Spleen (tissue), 11 donors: ENCODE measurements around the gene VSIG4. TPM values are rescaled to one million over a fixed set of nuclear protein-coding genes. Genes with fewer than 3 reads are reported as not detected.
"Not testable (repeated sequence)": the region's sequence is repeated elsewhere in the genome, so short reads cannot be mapped to it uniquely, and the experiment has no call there.

Experiments used
- DNase-seq: peaks from one replicate; pipeline ENCODE4 v3.0.0-alpha.2; 2020
- H3K27ac ChIP-seq, 8 donors: fragments of 200-600 bp; sonication (generic) in 7 of 8; 1 replicate in 4 of 8; 2 replicates in 4 of 8; pipeline versions ENCODE4 v1.5.0 to v1.8.0; 2016 to 2021; ENCODE audit warnings: inconsistent platforms in 4 of 8, mild to moderate bottlenecking in 4 of 8, moderate library complexity in 1 of 8
- H3K27me3 ChIP-seq, 7 donors: fragments of 200-600 bp; sonication (generic) in 6 of 7; replicated peaks in 1 of 7; 1 replicate in 4 of 7; 2 replicates in 3 of 7; pipeline versions ENCODE4 v1.5.0 to v1.8.0; 2016 to 2021; ENCODE audit warnings: inconsistent platforms in 3 of 7, mild to moderate bottlenecking in 1 of 7
- H3K36me3 ChIP-seq, 6 donors: fragments of 200-600 bp; sonication (generic) in 5 of 6; 1 replicate in 4 of 6; 2 replicates in 2 of 6; pipeline versions ENCODE4 v1.5.0 to v1.8.0; 2016 to 2021; ENCODE audit warnings: inconsistent platforms in 2 of 6
- H3K4me1 ChIP-seq, 6 donors: fragments of 200-600 bp; sonication (generic) in 5 of 6; 1 replicate in 3 of 6; 2 replicates in 3 of 6; pipeline versions ENCODE4 v1.5.0 to v1.8.0; 2016 to 2021; ENCODE audit warnings: inconsistent platforms in 3 of 6
- H3K4me3 ChIP-seq, 8 donors: fragments of 200-600 bp; sonication (generic) in 7 of 8; 1 replicate in 4 of 8; 2 replicates in 4 of 8; pipeline versions ENCODE4 v1.5.0 to v1.8.0; 2016 to 2021; ENCODE audit warnings: inconsistent platforms in 4 of 8, mild to moderate bottlenecking in 4 of 8, moderate library complexity in 2 of 8
- H3K9me3 ChIP-seq, 8 donors: fragments of 200-600 bp; sonication (generic) in 7 of 8; 1 replicate in 4 of 8; 2 replicates in 4 of 8; pipeline versions ENCODE4 v1.5.0 to v1.8.0; 2016 to 2021; ENCODE audit warnings: inconsistent platforms in 4 of 8
- CTCF ChIP-seq, 11 experiments: fragments of 200-600 bp in 7 of 11; fragments of 450-650 bp in 4 of 11; sonication (generic) in 4 of 11; IDR thresholded peaks in 8 of 11; conservative IDR thresholded peaks in 3 of 11; 1 replicate in 7 of 11; 2 replicates in 4 of 11; pipeline versions ENCODE4 v1.4.0 to v1.8.0; 2016 to 2021; ENCODE audit warnings: antibody characterized with exemption in 11 of 11, inconsistent platforms in 4 of 11, mild to moderate bottlenecking in 1 of 11
- POLR2A ChIP-seq, 3 donors: fragments of 450-650 bp; IDR thresholded peaks; one replicate each; pipeline ENCODE4 v1.5.1; 2017; ENCODE audit warnings: antibody characterized with exemption in 3 of 3, mild to moderate bottlenecking in 1 of 3
- POLR2AphosphoS5 ChIP-seq, 3 donors: sonication (generic); formaldehyde crosslinking; IDR thresholded peaks; one replicate each; pipeline ENCODE4 v1.5.1; 2017; ENCODE audit warnings: antibody characterized with exemption in 3 of 3
- WGBS, 5 donors: extraction: QIAGEN DNeasy Blood & Tissue Kit in 3 of 5; methylation state at CpG; one replicate each; pipeline versions ENCODE4 v1.1.5 to v1.1.7; 2013 to 2018; 5-methylcytosine and 5-hydroxymethylcytosine counted together
- intact Hi-C: fragments of 100-400 bp; cut with DNase I; formaldehyde crosslinking; loops from one replicate; pipeline ENCODE4 v1.15.0; 2023; ENCODE audit warnings: low total_unique reads
- polyA plus RNA-seq, 3 donors: library from polyadenylated mRNA; stranded (reverse); fragments of 200-250 nt; gene quantifications; one replicate each; pipeline ENCODE4 v1.2.1, GENCODE V29; 2013
- total RNA-seq, 7 donors: library from RNA; depleted of rRNA in 3 of 7; stranded (reverse); fragments of >200 nt in 3 of 7; fragmentation: NEBNext Ultra II Directional in 4 of 7; extraction: Animal tissue kit (Norgen Biotek cat#: 25700) in 4 of 7; gene quantifications; one replicate each; pipeline versions ENCODE4 v1.1.0 to v1.2.1, GENCODE V29; 2016 to 2021
- donor health status: healthy with polysubstance abuse.
- donor health status: DM: no; HTN: no; CAD: no; lungs with moderate emphysema.
- donor health status: DM: no; HTN: no; CAD: no.
- donor health status: Bipolar disorder and iron deficiency.
- donor health status: healthy.
- donor health status: DM: no; HTN: no; CAD: no.
- donor health status: DM: yes; HTN: yes; CAD: no.

The VSIG4 gene
- total and polyA plus RNA-seq, 10 donors: 6.3 to 255 (median 49.7) TPM

DNA sequence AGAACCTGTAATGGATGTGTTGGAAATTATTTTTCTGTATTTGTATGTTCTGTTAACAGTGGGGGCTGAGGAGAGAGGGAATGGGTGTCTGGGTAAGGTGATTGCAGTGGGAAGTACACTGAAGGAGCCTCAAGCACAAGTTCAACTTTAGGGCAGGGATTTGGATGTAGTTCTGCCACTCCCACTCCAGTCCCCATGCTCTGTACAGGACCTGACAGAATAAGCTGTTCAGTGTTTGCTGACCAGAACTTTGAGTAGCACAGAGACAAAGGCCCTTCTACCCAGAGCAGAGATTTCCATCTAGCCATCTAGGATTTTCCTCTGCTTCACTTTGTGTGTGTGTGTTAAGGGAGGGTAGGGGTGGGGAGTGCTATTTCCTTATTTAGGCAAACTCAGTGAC lies 49.2 kb downstream of the VSIG4 start:
- H3K27me3 ChIP-seq: no peaks in the 10 kb centered on the region
- no peaks in the 10 kb centered on the region for H3K9me3 ChIP-seq
- peak overlapping the region in 3 of 8 donors; percentile 23 to 50 (median 31) for H3K27ac ChIP-seq
- TF ChIP-seq CTCF (IDR thresholded peaks at IDR 0.05 in 8 of 11, conservative IDR thresholded peaks at IDR 0.05 in 3 of 11): no peak
- TF ChIP-seq POLR2AphosphoS5 (IDR thresholded peaks at IDR 0.05): no peak
- TF ChIP-seq POLR2A (IDR thresholded peaks at IDR 0.05): no peak
- H3K4me3 ChIP-seq: no peak overlapping the region
- peaks cover 0 to 28% (median 8%) of the 10 kb centered on the region in 6 donors for H3K4me1 ChIP-seq
- no peak for DNase-seq
- intact Hi-C loops: no loop called here
- H3K36me3 ChIP-seq: no peaks in the 10 kb centered on the region

DNA sequence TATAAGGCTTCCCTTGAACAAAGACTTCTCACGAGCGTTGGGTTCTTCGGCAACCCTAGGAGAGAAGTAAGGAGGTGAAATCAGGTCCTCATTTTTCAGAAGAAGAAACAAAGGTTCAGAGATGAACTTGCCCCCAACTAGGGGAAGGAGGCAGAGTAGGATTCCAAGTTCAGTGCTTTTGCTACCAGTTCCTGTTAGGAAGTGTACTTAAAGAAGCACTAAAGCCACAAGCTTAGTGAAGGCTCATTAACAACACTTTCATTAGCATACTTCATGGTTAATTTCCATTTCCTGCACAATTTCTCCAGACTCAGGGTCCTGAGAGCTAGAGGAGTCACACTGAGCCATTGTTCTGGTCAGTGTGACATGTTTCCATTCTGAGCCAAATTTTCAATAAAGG lies 52.1 kb downstream of the VSIG4 start:
- WGBS, 5 donors: 10 to 49% (median 42%) methylated on average over 3 of the region's 3 CpGs
- peak overlapping the region in 1 of 8 donors; percentile 8 for H3K4me3 ChIP-seq
- H3K27ac ChIP-seq: peak overlapping the region in 6 of 8 donors; percentile 39 to 80 (median 62)
- H3K36me3 ChIP-seq: no peaks in the 10 kb centered on the region
- H3K9me3 ChIP-seq: no peaks in the 10 kb centered on the region
- TF ChIP-seq POLR2A (IDR thresholded peaks at IDR 0.05) (no peak), POLR2AphosphoS5 (IDR thresholded peaks at IDR 0.05) (no peak), CTCF (IDR thresholded peaks at IDR 0.05 in 8 of 11, conservative IDR thresholded peaks at IDR 0.05 in 3 of 11) (no peak)
- intact Hi-C loops: loop anchor here (5.0 kb wide), 1 partner anchor 406 kb away; no protein-coding TSS in a partner anchor
- H3K4me1 ChIP-seq: peaks cover 0 to 25% (median 9%) of the 10 kb centered on the region in 6 donors
- H3K27me3 ChIP-seq: no peaks in the 10 kb centered on the region
- no peak for DNase-seq

GRCh38 chrX:65985922-65986588 lies 53.8 kb downstream of the VSIG4 start:
- peak; percentile 56 for DNase-seq
- Histone ChIP-seq H3K36me3 (no peaks in the 10 kb centered on the region), H3K27ac (peak overlapping the region in 5 of 8 donors; percentile 39 to 80 (median 59)), H3K27me3 (no peaks in the 10 kb centered on the region), H3K4me3 (peak overlapping the region in 1 of 8 donors; percentile 8), H3K9me3 (no peaks in the 10 kb centered on the region), H3K4me1 (peaks cover 0 to 25% (median 9%) of the 10 kb centered on the region in 6 donors)
- intact Hi-C loops: loop anchor here (5.0 kb wide), 1 partner anchor 404 kb away; no protein-coding TSS in a partner anchor
- 22 to 39% (median 34%) methylated on average over 5 of the region's 5 CpGs for WGBS, 5 donors
- peak; percentile 27 to 73 (median 67) for TF ChIP-seq CTCF (IDR thresholded peaks at IDR 0.05 in 8 of 11, conservative IDR thresholded peaks at IDR 0.05 in 3 of 11)
- TF ChIP-seq POLR2A (IDR thresholded peaks at IDR 0.05): no peak
- no peak for TF ChIP-seq POLR2AphosphoS5 (IDR thresholded peaks at IDR 0.05)

GRCh38 chrX:65985211-65985610 lies 54.7 kb downstream of the VSIG4 start:
- no peaks in the 10 kb centered on the region for H3K9me3 ChIP-seq
- no peak for DNase-seq
- peaks cover 0 to 25% (median 9%) of the 10 kb centered on the region in 6 donors for H3K4me1 ChIP-seq
- TF ChIP-seq POLR2AphosphoS5 (IDR thresholded peaks at IDR 0.05) (no peak), POLR2A (IDR thresholded peaks at IDR 0.05) (no peak), CTCF (IDR thresholded peaks at IDR 0.05 in 8 of 11, conservative IDR thresholded peaks at IDR 0.05 in 3 of 11) (no peak)
- no peaks in the 10 kb centered on the region for H3K27me3 ChIP-seq
- intact Hi-C loops: loop anchor here (5.0 kb wide), 1 partner anchor 403 kb away; no protein-coding TSS in a partner anchor
- H3K27ac ChIP-seq: no peak overlapping the region
- no peaks in the 10 kb centered on the region for H3K36me3 ChIP-seq
- WGBS, 5 donors: 93 to 99% (median 94%) methylated on average over 3 of the region's 3 CpGs
- no peak overlapping the region for H3K4me3 ChIP-seq

- H3K27ac ChIP-seq, H3K9me3 ChIP-seq, H3K36me3 ChIP-seq, H3K4me1 ChIP-seq, H3K4me3 ChIP-seq, intact Hi-C loops, DNase-seq: not testable (repeated sequence)
- H3K27me3 ChIP-seq: peaks cover 0 to 11% (median 0%) of the 10 kb centered on the region in 7 donors
- WGBS, 5 donors: 74 to 100% (median 92%) methylated on average over 1 of the region's 1 CpG
These were observed 62.7 kb downstream of the VSIG4 start for GRCh38 chrX:65977161-65977560.
